Vagina (tissue), 2 donors: ENCODE data around the gene ALDH3B1. TPM values are rescaled to one million over a fixed set of nuclear protein-coding genes. Genes with fewer than 3 reads are reported as not detected.

ENCODE experiments used
- DNase-seq, 2 donors: peaks; one replicate each; pipeline ENCODE4 v3.0.0-alpha.2; 2017; ENCODE audit errors: extremely low spot score in 2 of 2
- H3K27ac ChIP-seq: fragments of 200-600 bp; sonication (generic); one replicate; pipeline ENCODE4 v1.5.1; 2019
- H3K27me3 ChIP-seq: fragments of 200-600 bp; sonication (generic); one replicate; pipeline ENCODE4 v1.5.1; 2019
- H3K36me3 ChIP-seq, 2 donors: fragments of 200-600 bp; sonication (generic); one replicate each; pipeline ENCODE4 v1.5.1; 2017 to 2019
- H3K4me1 ChIP-seq: fragments of 200-600 bp; sonication (generic); one replicate; pipeline ENCODE4 v1.5.1; 2019
- H3K4me3 ChIP-seq, 2 donors: fragments of 200-600 bp; sonication (generic); 1 replicate in 1 of 2; 2 replicates in 1 of 2; pipeline ENCODE4 v1.5.1; 2016 to 2019
- H3K9me3 ChIP-seq: fragments of 200-600 bp; sonication (generic); one replicate; pipeline ENCODE4 v1.5.1; 2019
- CTCF ChIP-seq, 3 experiments: fragments of 450-650 bp in 2 of 3; fragments of 200-600 bp in 1 of 3; sonication (generic) in 1 of 3; IDR thresholded peaks; one replicate each; pipeline ENCODE4 v1.5.1; 2017 to 2019; ENCODE audit warnings: antibody characterized with exemption in 3 of 3, mild to moderate bottlenecking in 2 of 3, moderate library complexity in 2 of 3
- POLR2A ChIP-seq, 2 donors: fragments of 450-650 bp; IDR thresholded peaks; one replicate each; pipeline ENCODE4 v1.6.1; 2017; ENCODE audit warnings: antibody characterized with exemption in 2 of 2, mild to moderate bottlenecking in 2 of 2, moderate library complexity in 2 of 2
- POLR2AphosphoS5 ChIP-seq, 2 donors: sonication (generic); formaldehyde crosslinking; IDR thresholded peaks; one replicate each; pipeline ENCODE4 v1.9.0; 2017; ENCODE audit warnings: antibody characterized with exemption in 2 of 2, mild to moderate bottlenecking in 2 of 2, low read depth in 1 of 2; ENCODE audit not compliant: insufficient read depth in 1 of 2
- intact Hi-C: fragments of 100-400 bp; cut with DNase I; formaldehyde crosslinking; loops from one replicate; pipeline ENCODE4 v1.15.1; 2023
- total RNA-seq: library from RNA; depleted of rRNA; stranded (reverse); fragments of >200 nt; gene quantifications from one replicate; pipeline ENCODE4 v1.2.3, GENCODE V29; 2016

ALDH3B1 gene
- total RNA-seq, 1 donor from 2014 or later, result 22.1 TPM

GRCh38 chr11:68051191-68052136 lies 41.3 kb downstream of the ALDH3B1 start:
- TF ChIP-seq POLR2A (IDR thresholded peaks at IDR 0.05) (no peak), CTCF (IDR thresholded peaks at IDR 0.05) (no peak), POLR2AphosphoS5 (IDR thresholded peaks at IDR 0.05; ENCODE audit: insufficient read depth in 1 of 2, low read depth in 1 of 2) (no peak)
- Histone ChIP-seq H3K27ac (no peak overlapping the region), H3K27me3 (no peaks in the 10 kb centered on the region), H3K9me3 (no peaks in the 10 kb centered on the region), H3K4me3 (no peak overlapping the region), H3K36me3 (peaks cover 0 to 21% of the 10 kb centered on the region in 2 donors), H3K4me1 (no peaks in the 10 kb centered on the region)
- intact Hi-C loops, result no loop called here
- no peak for DNase-seq

- Histone ChIP-seq H3K9me3 (no peaks in the 10 kb centered on the region), H3K27ac (no peak overlapping the region), H3K4me3 (no peak overlapping the region), H3K36me3 (peaks cover 0 to 21% of the 10 kb centered on the region in 2 donors), H3K4me1 (no peaks in the 10 kb centered on the region), H3K27me3 (no peaks in the 10 kb centered on the region)
- intact Hi-C loops, result no loop called here
- no peak for DNase-seq
- TF ChIP-seq POLR2AphosphoS5 (IDR thresholded peaks at IDR 0.05; ENCODE audit: insufficient read depth in 1 of 2, low read depth in 1 of 2), result no peak
- no peak for TF ChIP-seq CTCF (IDR thresholded peaks at IDR 0.05)
- no peak for TF ChIP-seq POLR2A (IDR thresholded peaks at IDR 0.05)
Observed at GRCh38 chr11:68052137-68052873, 42.2 kb downstream of the ALDH3B1 start.

- Histone ChIP-seq H3K27me3 (no peaks in the 10 kb centered on the region), H3K36me3 (peaks cover 0 to 21% of the 10 kb centered on the region in 2 donors), H3K9me3 (no peaks in the 10 kb centered on the region), H3K4me1 (no peaks in the 10 kb centered on the region), H3K4me3 (no peak overlapping the region), H3K27ac (no peak overlapping the region)
- TF ChIP-seq CTCF (IDR thresholded peaks at IDR 0.05) (no peak), POLR2A (IDR thresholded peaks at IDR 0.05) (no peak), POLR2AphosphoS5 (IDR thresholded peaks at IDR 0.05; ENCODE audit: insufficient read depth in 1 of 2, low read depth in 1 of 2) (no peak)
- intact Hi-C loops, result no loop called here
- no peak for DNase-seq
Observed at GRCh38 chr11:68053117-68053516, 43.0 kb downstream of the ALDH3B1 start.

- H3K27me3 ChIP-seq, result no peaks in the 10 kb centered on the region
- no peak overlapping the region for H3K4me3 ChIP-seq
- DNase-seq, result no peak
- H3K9me3 ChIP-seq, result no peaks in the 10 kb centered on the region
- TF ChIP-seq POLR2A (IDR thresholded peaks at IDR 0.05), result no peak
- no peak for TF ChIP-seq POLR2AphosphoS5 (IDR thresholded peaks at IDR 0.05; ENCODE audit: insufficient read depth in 1 of 2, low read depth in 1 of 2)
- TF ChIP-seq CTCF (IDR thresholded peaks at IDR 0.05), result no peak
- H3K4me1 ChIP-seq, result no peaks in the 10 kb centered on the region
- H3K27ac ChIP-seq, result no peak overlapping the region
- intact Hi-C loops, result no loop called here
- H3K36me3 ChIP-seq, result peaks cover 0 to 19% of the 10 kb centered on the region in 2 donors
Observed at GRCh38 chr11:68053981-68054812, 44.1 kb downstream of the ALDH3B1 start.
